H9 (cell line): ENCODE data around the gene CFAP57. TPM values are rescaled to one million over a fixed set of nuclear protein-coding genes. Genes with fewer than 3 reads are reported as not detected.

Experiments
- DNase-seq: peaks from one replicate; pipeline ENCODE4 v3.0.0-alpha.2; 2017
- H2AFZ ChIP-seq: one replicate; pipeline ENCODE4 v1.6.1; 2013; ENCODE audit warnings: mild to moderate bottlenecking, low read length, control low read depth, moderate library complexity
- H2AK5ac ChIP-seq: 2 replicates; pipeline ENCODE4 v1.6.1; 2013; ENCODE audit warnings: low read length, control low read depth, mixed read lengths; ENCODE audit not compliant: insufficient read length
- H2BK120ac ChIP-seq: one replicate; pipeline ENCODE4 v1.6.1; 2013; ENCODE audit warnings: low read depth, mild to moderate bottlenecking, low read length, control low read depth, inconsistent platforms; ENCODE audit not compliant: poor library complexity, severe bottlenecking
- H2BK12ac ChIP-seq: 2 replicates; pipeline ENCODE4 v1.6.1; 2013; ENCODE audit warnings: low read length, control low read depth, mixed read lengths, low read depth; ENCODE audit not compliant: insufficient read length
- H2BK15ac ChIP-seq: 2 replicates; pipeline ENCODE4 v1.6.1; 2013; ENCODE audit warnings: low read depth, low read length, control low read depth
- H2BK20ac ChIP-seq: one replicate; pipeline ENCODE4 v1.6.1; 2013; ENCODE audit warnings: low read depth, mild to moderate bottlenecking, low read length, control low read depth, inconsistent platforms; ENCODE audit not compliant: poor library complexity, severe bottlenecking
- H2BK5ac ChIP-seq: 2 replicates; pipeline ENCODE4 v1.6.1; 2013; ENCODE audit warnings: low read length, control low read depth, mixed read lengths; ENCODE audit not compliant: insufficient read length
- H3K14ac ChIP-seq: 2 replicates; pipeline ENCODE4 v1.6.1; 2013; ENCODE audit warnings: low read length, control low read depth; ENCODE audit not compliant: insufficient read depth
- H3K18ac ChIP-seq: 2 replicates; pipeline ENCODE4 v1.6.1; 2013; ENCODE audit warnings: low read depth, mild to moderate bottlenecking, mixed read lengths, low read length, control low read depth; ENCODE audit not compliant: insufficient read length
- H3K23ac ChIP-seq: 2 replicates; pipeline ENCODE4 v1.6.1; 2013; ENCODE audit warnings: low read length, control low read depth, mixed read lengths, low read depth; ENCODE audit not compliant: insufficient read length
- H3K23me2 ChIP-seq: 2 replicates; pipeline ENCODE4 v1.6.1; 2013; ENCODE audit warnings: low read depth, mild to moderate bottlenecking, mixed read lengths, low read length, control low read depth; ENCODE audit not compliant: insufficient read length, poor library complexity, severe bottlenecking
- H3K27ac ChIP-seq: 2 replicates; pipeline ENCODE4 v1.5.1; 2013; ENCODE audit warnings: low read length, control low read depth, mixed read lengths, low read depth; ENCODE audit not compliant: insufficient read length
- H3K27me3 ChIP-seq: 2 replicates; pipeline ENCODE4 v1.6.1; 2013; ENCODE audit warnings: low read length, control low read depth, inconsistent platforms; ENCODE audit not compliant: insufficient read depth
- H3K4ac ChIP-seq: 2 replicates; pipeline ENCODE4 v1.6.1; 2013; ENCODE audit warnings: low read depth, mild to moderate bottlenecking, control low read depth, inconsistent platforms, low read length, moderate library complexity
- H3K4me1 ChIP-seq: 2 replicates; pipeline ENCODE4 v1.6.1; 2013; ENCODE audit warnings: low read length, control low read depth, inconsistent platforms; ENCODE audit not compliant: insufficient read depth
- H3K4me2 ChIP-seq: 2 replicates; pipeline ENCODE4 v1.6.1; 2013; ENCODE audit warnings: low read length, control low read depth, mixed read lengths; ENCODE audit not compliant: insufficient read length, insufficient read depth
- H3K56ac ChIP-seq: 2 replicates; pipeline ENCODE4 v1.6.1; 2013; ENCODE audit warnings: low read depth, mild to moderate bottlenecking, mixed read lengths, low read length, control low read depth; ENCODE audit not compliant: insufficient read length
- H3K79me1 ChIP-seq: 2 replicates; pipeline ENCODE4 v1.6.1; 2013; ENCODE audit warnings: low read depth, mild to moderate bottlenecking, moderate library complexity, low read length, control low read depth, inconsistent platforms; ENCODE audit not compliant: insufficient read depth, poor library complexity, severe bottlenecking
- H3K79me2 ChIP-seq: 2 replicates; pipeline ENCODE4 v1.6.1; 2013; ENCODE audit warnings: low read length, control low read depth, inconsistent platforms; ENCODE audit not compliant: insufficient read depth
- H3K9ac ChIP-seq: 2 replicates; pipeline ENCODE4 v1.6.1; 2013; ENCODE audit warnings: low read length, control low read depth, mixed read lengths; ENCODE audit not compliant: insufficient read length; ENCODE audit errors: extremely low read depth
- H3K9me3 ChIP-seq: one replicate; pipeline ENCODE4 v1.6.1; 2013; ENCODE audit warnings: low read depth, low read length, inconsistent platforms; ENCODE audit not compliant: control insufficient read depth
- H3T11ph ChIP-seq: one replicate; pipeline ENCODE4 v1.6.1; 2013; ENCODE audit warnings: mild to moderate bottlenecking, low read length, control low read depth, inconsistent platforms
- H4K20me1 ChIP-seq: one replicate; pipeline ENCODE4 v1.6.1; 2013; ENCODE audit not compliant: control insufficient read depth, insufficient read length, insufficient read depth
- H4K5ac ChIP-seq: 2 replicates; pipeline ENCODE4 v1.6.1; 2013; ENCODE audit warnings: low read depth, mild to moderate bottlenecking, mixed read lengths, low read length, control low read depth; ENCODE audit not compliant: insufficient read length
- H4K8ac ChIP-seq: replicated peaks from 2 replicates; pipeline ENCODE4 v1.6.1; 2013; ENCODE audit warnings: low read length, control low read depth, mixed read lengths, low read depth; ENCODE audit not compliant: insufficient read length
- H4K91ac ChIP-seq: 2 replicates; pipeline ENCODE4 v1.6.1; 2013; ENCODE audit warnings: low read depth, mild to moderate bottlenecking, moderate library complexity, mixed read lengths, low read length, control low read depth; ENCODE audit not compliant: insufficient read length
- H3K27ac Mint-ChIP-seq, 3 experiments: 2 replicates in 2 of 3; 3 replicates in 1 of 3; pipeline ENCODE4 v1.8.0; 2020 to 2021; ENCODE audit warnings: mixed read lengths in 3 of 3, mild to moderate bottlenecking in 1 of 3, moderate library complexity in 1 of 3
- H3K27me3 Mint-ChIP-seq: 2 replicates; pipeline ENCODE4 v1.8.0; 2021; ENCODE audit warnings: low read depth, mild to moderate bottlenecking, moderate library complexity, mixed read lengths
- H3K36me3 Mint-ChIP-seq, 3 experiments: 2 replicates in 2 of 3; 3 replicates in 1 of 3; pipeline ENCODE4 v1.8.0; 2020 to 2021; ENCODE audit warnings: low read depth in 3 of 3, mixed read lengths in 3 of 3; ENCODE audit not compliant: insufficient read depth in 1 of 3
- H3K4me1 Mint-ChIP-seq, 2 experiments: 2 replicates each; pipeline ENCODE4 v1.8.0; 2020; ENCODE audit warnings: mixed read lengths in 2 of 2
- H3K4me3 Mint-ChIP-seq, 2 experiments: 2 replicates in 1 of 2; 3 replicates in 1 of 2; pipeline ENCODE4 v1.8.0; 2020 to 2021; ENCODE audit warnings: mild to moderate bottlenecking in 2 of 2, mixed read lengths in 2 of 2, moderate library complexity in 1 of 2
- H3K9me3 Mint-ChIP-seq, 2 experiments: 2 replicates in 1 of 2; 3 replicates in 1 of 2; pipeline ENCODE4 v1.8.0; 2020; ENCODE audit warnings: mild to moderate bottlenecking in 2 of 2, mixed read lengths in 2 of 2, moderate library complexity in 1 of 2
- WGBS: extraction: QIAGEN DNeasy Blood & Tissue Kit; methylation state at CpG from one replicate; pipeline ENCODE4 v1.1.7; 2013; ENCODE audit warnings: missing lambda C conversion rate, low lambda C conversion rate, mixed read lengths; ENCODE audit not compliant: insufficient read length; ENCODE audit errors: extremely low coverage; 5-methylcytosine and 5-hydroxymethylcytosine counted together
- total RNA-seq: library from RNA; stranded (reverse); gene quantifications from 2 replicates; pipeline ENCODE4 v1.2.1, GENCODE V29; 2021
- TF ChIP-seq, protein P1 (sequence below): fragments of 200-600 bp; sonication (generic); conservative IDR thresholded peaks from 3 replicates; pipeline ENCODE4 v1.8.0; 2021; ENCODE audit warnings: antibody characterized with exemption, mild to moderate bottlenecking

Gene CFAP57
- total RNA-seq, 1 experiment from 2014 or later = 0.33 TPM

DNA sequence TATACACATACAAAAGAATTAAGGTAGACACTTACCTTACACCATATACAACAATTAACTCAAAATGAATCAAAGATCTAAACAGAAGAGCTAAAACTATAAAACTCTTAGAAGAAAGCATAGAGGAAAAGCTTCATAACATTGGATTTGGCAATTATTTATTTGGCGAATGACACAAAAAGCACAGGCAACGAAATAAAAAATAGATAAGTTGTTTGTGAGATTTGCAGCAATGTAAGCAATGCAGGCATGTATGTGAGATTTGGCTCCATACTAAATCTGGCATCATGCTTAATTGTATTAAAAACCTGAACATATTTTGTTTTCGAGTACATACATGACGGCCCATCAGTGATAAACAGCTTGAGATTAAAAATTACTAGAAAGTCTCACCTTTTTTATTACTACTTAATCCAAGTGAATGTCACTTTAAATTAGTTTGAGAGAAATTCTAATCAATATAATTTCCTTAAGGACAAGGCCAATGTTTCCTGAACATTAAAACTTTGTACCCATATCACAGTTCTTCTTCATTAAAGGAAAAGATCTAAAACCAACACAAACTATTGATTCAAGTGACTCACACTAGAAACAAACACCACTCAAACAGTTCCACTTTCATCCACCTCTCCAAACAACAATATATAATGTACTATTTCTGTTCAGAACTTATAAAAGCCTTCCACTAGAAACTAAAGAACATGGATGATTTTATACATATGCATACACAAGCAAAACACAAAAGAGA is 74.5 kb downstream of the CFAP57 start:
- no peaks in the 10 kb centered on the region for H3K27me3 ChIP-seq
- no peak overlapping the region for H3K14ac ChIP-seq
- no peak overlapping the region for H2AK5ac ChIP-seq
- no peak overlapping the region for H4K8ac ChIP-seq
- no peaks in the 10 kb centered on the region for H4K20me1 ChIP-seq
- H3K79me1 ChIP-seq = no peaks in the 10 kb centered on the region
- no peak overlapping the region for H3T11ph ChIP-seq
- Mint-ChIP-seq H3K27me3 (peaks cover 6% of the 10 kb centered on the region; the same call in 1 of the 2 replicates), H3K4me3 (no peak overlapping the region), H3K4me1 (no peaks in the 10 kb centered on the region; a peak in 2 of 4 replicates), H3K9me3 (peaks cover 65 to 72% of the 10 kb centered on the region in 2 experiments), H3K27ac (no peak overlapping the region), H3K36me3 (peaks cover 9 to 19% (median 14%) of the 10 kb centered on the region in 3 experiments)
- WGBS = no CpG with 5 or more reads among the region's 4 CpGs
- no peak overlapping the region for H3K56ac ChIP-seq
- H2BK12ac ChIP-seq = no peak overlapping the region
- H2BK120ac ChIP-seq = no peak overlapping the region
- no peak for DNase-seq
- no peak overlapping the region for H4K91ac ChIP-seq
- peaks cover 22% of the 10 kb centered on the region for H3K9me3 ChIP-seq
- H2BK20ac ChIP-seq = no peak overlapping the region
- no peak overlapping the region for H3K23ac ChIP-seq
- H3K4ac ChIP-seq = no peak overlapping the region
- no peak overlapping the region for H3K27ac ChIP-seq
- no peaks in the 10 kb centered on the region for H3K79me2 ChIP-seq
- H3K4me1 ChIP-seq = no peaks in the 10 kb centered on the region; the same call in 1 of the 2 replicates
- H2BK15ac ChIP-seq = no peak overlapping the region
- no peak overlapping the region for H2BK5ac ChIP-seq
- no peak overlapping the region for H3K9ac ChIP-seq
- H3K4me2 ChIP-seq = no peak overlapping the region
- TF ChIP-seq, protein P1, sequence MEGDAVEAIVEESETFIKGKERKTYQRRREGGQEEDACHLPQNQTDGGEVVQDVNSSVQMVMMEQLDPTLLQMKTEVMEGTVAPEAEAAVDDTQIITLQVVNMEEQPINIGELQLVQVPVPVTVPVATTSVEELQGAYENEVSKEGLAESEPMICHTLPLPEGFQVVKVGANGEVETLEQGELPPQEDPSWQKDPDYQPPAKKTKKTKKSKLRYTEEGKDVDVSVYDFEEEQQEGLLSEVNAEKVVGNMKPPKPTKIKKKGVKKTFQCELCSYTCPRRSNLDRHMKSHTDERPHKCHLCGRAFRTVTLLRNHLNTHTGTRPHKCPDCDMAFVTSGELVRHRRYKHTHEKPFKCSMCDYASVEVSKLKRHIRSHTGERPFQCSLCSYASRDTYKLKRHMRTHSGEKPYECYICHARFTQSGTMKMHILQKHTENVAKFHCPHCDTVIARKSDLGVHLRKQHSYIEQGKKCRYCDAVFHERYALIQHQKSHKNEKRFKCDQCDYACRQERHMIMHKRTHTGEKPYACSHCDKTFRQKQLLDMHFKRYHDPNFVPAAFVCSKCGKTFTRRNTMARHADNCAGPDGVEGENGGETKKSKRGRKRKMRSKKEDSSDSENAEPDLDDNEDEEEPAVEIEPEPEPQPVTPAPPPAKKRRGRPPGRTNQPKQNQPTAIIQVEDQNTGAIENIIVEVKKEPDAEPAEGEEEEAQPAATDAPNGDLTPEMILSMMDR = no peak
- no peak overlapping the region for H3K18ac ChIP-seq
- no peak overlapping the region for H2AFZ ChIP-seq
- H3K23me2 ChIP-seq = no peaks in the 10 kb centered on the region
- no peak overlapping the region for H4K5ac ChIP-seq
